Prostate gland (tissue), 2 donors: Measurements from ENCODE around the gene SCFD1. TPM values are rescaled to one million over a fixed set of nuclear protein-coding genes. Genes with fewer than 3 reads are reported as not detected.

Experiments
- DNase-seq: peaks from one replicate; pipeline ENCODE4 v3.0.0-alpha.2; 2019; ENCODE audit warnings: low spot score
- H3K27ac ChIP-seq, 2 donors: fragments of 200-600 bp; sonication (generic); 2 replicates each; pipeline ENCODE4 v1.5.1; 2017 to 2019
- H3K27me3 ChIP-seq: fragments of 200-600 bp; sonication (generic); replicated peaks from 2 replicates; pipeline ENCODE4 v1.5.1; 2019; ENCODE audit not compliant: insufficient read depth
- H3K36me3 ChIP-seq, 2 donors: fragments of 200-600 bp; sonication (generic); 1 replicate in 1 of 2; 2 replicates in 1 of 2; pipeline versions ENCODE4 v1.5.1 to v1.8.1; 2017 to 2019
- H3K4me1 ChIP-seq: fragments of 200-600 bp; sonication (generic); replicated peaks from 2 replicates; pipeline ENCODE4 v1.5.1; 2019
- H3K4me3 ChIP-seq, 2 donors: fragments of 200-600 bp; sonication (generic); 2 replicates each; pipeline ENCODE4 v1.5.1; 2017 to 2019
- H3K9me3 ChIP-seq: fragments of 200-600 bp; sonication (generic); 2 replicates; pipeline ENCODE4 v1.5.1; 2017
- POLR2A ChIP-seq: fragments of 450-650 bp; IDR thresholded peaks from one replicate; pipeline ENCODE4 v1.6.1; 2016; ENCODE audit warnings: antibody characterized with exemption, mild to moderate bottlenecking
- POLR2AphosphoS5 ChIP-seq: sonication (generic); formaldehyde crosslinking; IDR thresholded peaks from one replicate; pipeline ENCODE4 v1.6.1; 2017; ENCODE audit warnings: antibody characterized with exemption
- WGBS: methylation state at CpG from one replicate; pipeline ENCODE4 v1.1.5; 2018; 5-methylcytosine and 5-hydroxymethylcytosine counted together
- intact Hi-C: fragments of 100-400 bp; cut with DNase I; formaldehyde crosslinking; loops from one replicate; pipeline ENCODE4 v1.14.2; 2022
- total RNA-seq, 2 donors: library from RNA; depleted of rRNA; stranded (reverse); fragments of >200 nt; gene quantifications; one replicate each; pipeline ENCODE4 v1.1.0, GENCODE V29; 2016
- TF ChIP-seq, protein P1 (sequence below), 4 experiments: fragments of 200-600 bp in 2 of 4; fragments of 450-650 bp in 2 of 4; sonication (generic) in 2 of 4; IDR thresholded peaks; 1 replicate in 3 of 4; 2 replicates in 1 of 4; pipeline ENCODE4 v1.5.1; 2016 to 2019; ENCODE audit warnings: antibody characterized with exemption in 4 of 4, mild to moderate bottlenecking in 2 of 4, moderate library complexity in 2 of 4

Gene SCFD1
- total RNA-seq, 2 donors from 2014 or later, result 43.4 to 49.6 TPM

DNA sequence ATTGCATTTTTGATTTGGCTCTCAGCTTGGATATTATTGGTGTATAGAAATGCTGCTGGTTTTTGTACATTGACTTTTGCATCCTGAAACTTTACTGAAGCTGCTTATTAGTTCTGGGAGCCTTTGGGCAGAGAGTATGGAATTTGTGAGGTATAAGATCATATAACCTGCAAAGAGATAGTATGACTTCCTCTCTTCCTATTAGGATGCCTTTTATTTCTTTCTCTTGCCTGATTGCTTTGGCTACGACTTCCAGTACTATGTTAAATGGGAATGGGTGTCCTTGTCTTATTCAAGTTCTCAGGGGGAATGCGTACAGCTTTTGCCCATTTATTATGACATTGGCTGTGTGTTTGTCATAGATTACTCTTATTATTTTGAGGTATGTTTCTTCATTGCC lies 23.5 kb downstream of the SCFD1 start:
- H3K36me3 ChIP-seq, result no peaks in the 10 kb centered on the region
- no peak overlapping the region for H3K4me3 ChIP-seq
- H3K27ac ChIP-seq, result no peak overlapping the region
- no peaks in the 10 kb centered on the region for H3K9me3 ChIP-seq
- no peak for DNase-seq
- intact Hi-C loops, result no loop called here
- 96% methylated on average over 2 of the region's 2 CpGs for WGBS
- no peaks in the 10 kb centered on the region for H3K4me1 ChIP-seq
- no peaks in the 10 kb centered on the region for H3K27me3 ChIP-seq
- TF ChIP-seq POLR2A, result no peak
- no peak for TF ChIP-seq POLR2AphosphoS5
- TF ChIP-seq, protein P1, sequence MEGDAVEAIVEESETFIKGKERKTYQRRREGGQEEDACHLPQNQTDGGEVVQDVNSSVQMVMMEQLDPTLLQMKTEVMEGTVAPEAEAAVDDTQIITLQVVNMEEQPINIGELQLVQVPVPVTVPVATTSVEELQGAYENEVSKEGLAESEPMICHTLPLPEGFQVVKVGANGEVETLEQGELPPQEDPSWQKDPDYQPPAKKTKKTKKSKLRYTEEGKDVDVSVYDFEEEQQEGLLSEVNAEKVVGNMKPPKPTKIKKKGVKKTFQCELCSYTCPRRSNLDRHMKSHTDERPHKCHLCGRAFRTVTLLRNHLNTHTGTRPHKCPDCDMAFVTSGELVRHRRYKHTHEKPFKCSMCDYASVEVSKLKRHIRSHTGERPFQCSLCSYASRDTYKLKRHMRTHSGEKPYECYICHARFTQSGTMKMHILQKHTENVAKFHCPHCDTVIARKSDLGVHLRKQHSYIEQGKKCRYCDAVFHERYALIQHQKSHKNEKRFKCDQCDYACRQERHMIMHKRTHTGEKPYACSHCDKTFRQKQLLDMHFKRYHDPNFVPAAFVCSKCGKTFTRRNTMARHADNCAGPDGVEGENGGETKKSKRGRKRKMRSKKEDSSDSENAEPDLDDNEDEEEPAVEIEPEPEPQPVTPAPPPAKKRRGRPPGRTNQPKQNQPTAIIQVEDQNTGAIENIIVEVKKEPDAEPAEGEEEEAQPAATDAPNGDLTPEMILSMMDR (IDR thresholded peaks at IDR 0.05), result no peak

DNA sequence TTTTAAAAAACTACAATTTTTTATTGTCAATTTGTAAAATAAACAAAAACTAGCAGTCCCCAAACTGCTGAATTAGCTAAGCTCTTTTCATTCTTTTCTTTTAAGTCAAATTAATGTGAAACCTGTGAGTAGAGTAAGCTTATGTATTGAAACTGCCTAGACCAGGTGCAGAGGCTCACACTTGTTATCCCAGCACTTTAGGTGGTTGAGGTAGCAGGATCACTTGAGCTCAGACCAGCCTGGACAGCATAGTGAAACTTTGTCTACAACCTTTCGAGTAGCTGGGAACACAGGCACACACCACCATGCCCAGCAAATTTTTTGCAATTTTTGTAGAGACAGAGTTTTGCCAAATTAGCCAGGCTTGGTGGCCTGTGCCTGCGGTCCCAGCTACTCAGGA lies 26.4 kb downstream of the SCFD1 start:
- intact Hi-C loops, result no loop called here
- Histone ChIP-seq H3K36me3 (no peaks in the 10 kb centered on the region), H3K4me3 (no peak overlapping the region), H3K27me3 (no peaks in the 10 kb centered on the region), H3K27ac (no peak overlapping the region), H3K4me1 (no peaks in the 10 kb centered on the region), H3K9me3 (no peaks in the 10 kb centered on the region)
- no peak for TF ChIP-seq POLR2AphosphoS5
- no peak for TF ChIP-seq POLR2A
- TF ChIP-seq, protein P1 (IDR thresholded peaks at IDR 0.05), result no peak
- 97% methylated on average over 2 of the region's 2 CpGs for WGBS
- no peak for DNase-seq

DNA sequence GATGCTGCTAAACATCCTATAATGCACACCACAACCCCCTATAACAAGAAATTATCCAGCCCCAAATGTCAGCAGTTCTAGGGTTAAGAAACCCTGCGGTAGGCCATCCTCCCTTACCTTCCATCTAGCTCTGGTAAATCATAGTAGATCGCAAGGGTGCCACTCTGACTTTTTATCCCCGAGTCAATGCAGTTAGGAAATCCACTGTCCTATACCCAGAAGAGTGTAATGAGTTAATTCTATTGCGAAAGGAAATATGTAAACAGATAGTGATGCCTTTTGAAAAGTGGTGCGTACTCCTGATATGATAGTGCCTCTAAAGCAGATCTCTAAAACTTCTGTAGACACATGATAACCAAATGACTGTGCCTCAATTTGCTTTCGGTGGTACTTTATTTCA lies 29.8 kb downstream of the SCFD1 start:
- 86% methylated on average over 6 of the region's 6 CpGs for WGBS
- Histone ChIP-seq H3K27me3 (no peaks in the 10 kb centered on the region), H3K27ac (no peak overlapping the region), H3K36me3 (no peaks in the 10 kb centered on the region), H3K4me1 (no peaks in the 10 kb centered on the region), H3K4me3 (no peak overlapping the region), H3K9me3 (no peaks in the 10 kb centered on the region)
- TF ChIP-seq POLR2AphosphoS5, result no peak
- no peak for TF ChIP-seq POLR2A
- TF ChIP-seq, protein P1 (IDR thresholded peaks at IDR 0.05), result no peak
- intact Hi-C loops, result loop anchor here (10.0 kb wide), 1 partner anchor 703 kb away; no protein-coding TSS in a partner anchor
- no peak for DNase-seq

DNA sequence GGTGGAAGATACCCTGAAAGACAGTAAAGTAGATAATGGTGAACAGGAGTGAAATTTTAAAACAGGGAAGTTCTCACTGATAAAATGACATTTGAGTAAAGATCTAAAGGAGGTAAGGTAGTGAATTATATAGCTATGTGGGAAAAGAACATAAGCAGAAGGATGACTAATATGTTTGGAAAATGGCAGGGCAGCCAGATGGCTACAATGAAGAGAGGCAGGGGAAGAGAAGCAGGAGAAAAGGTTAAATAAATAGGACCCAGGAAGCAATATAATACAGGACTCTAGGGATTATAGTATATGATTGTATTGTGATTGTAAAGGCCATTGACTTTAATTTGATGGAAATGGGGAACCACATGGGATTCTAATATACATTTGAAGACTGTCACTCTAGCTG lies 33.0 kb downstream of the SCFD1 start:
- intact Hi-C loops, result loop anchor here (5.0 to 10.0 kb wide), 3 partner anchors 252 to 700 kb away; no protein-coding TSS in a partner anchor
- H3K4me1 ChIP-seq, result no peaks in the 10 kb centered on the region
- H3K9me3 ChIP-seq, result no peaks in the 10 kb centered on the region
- TF ChIP-seq POLR2AphosphoS5, result no peak
- TF ChIP-seq, protein P1 (IDR thresholded peaks at IDR 0.05), result no peak
- no peak for TF ChIP-seq POLR2A
- no peaks in the 10 kb centered on the region for H3K36me3 ChIP-seq
- H3K27ac ChIP-seq, result no peak overlapping the region
- no peaks in the 10 kb centered on the region for H3K27me3 ChIP-seq
- no peak for DNase-seq
- no peak overlapping the region for H3K4me3 ChIP-seq

DNA sequence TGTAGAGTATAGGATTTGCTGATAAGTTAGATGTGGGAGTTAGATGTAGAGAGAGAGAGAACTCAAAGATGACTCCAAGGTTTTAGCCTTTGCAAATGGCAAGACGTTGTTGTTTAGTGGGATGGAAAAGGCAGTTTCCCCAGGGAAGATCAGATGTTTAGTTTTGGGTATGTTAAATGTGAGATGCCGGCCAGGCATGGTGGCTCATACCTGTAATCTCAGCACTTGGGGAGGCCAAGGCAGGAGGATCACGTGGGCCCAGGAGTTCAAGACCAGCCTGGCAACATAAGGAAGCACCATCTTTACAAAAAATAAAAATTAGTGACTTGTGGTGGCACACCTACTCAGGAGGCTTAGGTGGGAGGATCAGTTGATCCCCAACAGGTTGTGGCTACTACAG lies 33.5 kb downstream of the SCFD1 start:
- H3K36me3 ChIP-seq, result no peaks in the 10 kb centered on the region

More for the DNA sequence above, 33.5 kb downstream of the SCFD1 start:
- TF ChIP-seq, protein P1 (IDR thresholded peaks at IDR 0.05), result no peak
- TF ChIP-seq POLR2A, result no peak
- no peak for TF ChIP-seq POLR2AphosphoS5
- 89% methylated on average over 3 of the region's 3 CpGs for WGBS
- intact Hi-C loops, result loop anchor here (5.0 to 10.0 kb wide), 3 partner anchors 252 to 699 kb away; no protein-coding TSS in a partner anchor
- DNase-seq, result no peak
- Histone ChIP-seq H3K27ac (no peak overlapping the region), H3K4me1 (no peaks in the 10 kb centered on the region), H3K27me3 (no peaks in the 10 kb centered on the region), H3K9me3 (no peaks in the 10 kb centered on the region), H3K4me3 (no peak overlapping the region)
